Right lobe of liver (tissue), 4 donors: ENCODE measurements around the gene POTEG.
"Not testable (repeated sequence)": the region's sequence is repeated elsewhere in the genome, so short reads cannot be mapped to it uniquely, and the experiment has no call there.

ENCODE experiments used
- CTCF ChIP-seq, 4 donors: fragments of 200-600 bp in 3 of 4; fragments of 450-650 bp in 1 of 4; IDR thresholded peaks; one replicate each; pipeline versions ENCODE4 v1.5.1 to v1.8.0; 2016 to 2022; ENCODE audit warnings: antibody characterized with exemption in 4 of 4, mild to moderate bottlenecking in 2 of 4
- POLR2A ChIP-seq: fragments of 450-650 bp; IDR thresholded peaks from one replicate; pipeline ENCODE4 v1.6.1; 2017; ENCODE audit warnings: antibody characterized with exemption, mild to moderate bottlenecking
- donor health status: DM: no; HTN: no; CAD: no.
- donor health status: DM: no; HTN: no; CAD: no.
- donor health status: DM: no; HTN: yes; CAD: no.

GRCh38 chr14:19361636-19362253, 72.4 kb downstream of the POTEG start:
- not testable (repeated sequence) for TF ChIP-seq POLR2A; CTCF (IDR thresholded peaks at IDR 0.05)
